Trophoblast cell (in vitro differentiated cells and primary cell): ENCODE data around the gene S100PBP.
"Not testable (repeated sequence)": the region's sequence is repeated elsewhere in the genome, so short reads cannot be mapped to it uniquely, and the experiment has no call there.

Experiments
- DNase-seq, 2 donors: peaks; one replicate each; pipeline ENCODE4 v3.0.0-alpha.2; 2016
- H2AFZ ChIP-seq: 2 replicates; pipeline ENCODE4 v1.6.1; 2013; ENCODE audit warnings: low read length, moderate library complexity, mild to moderate bottlenecking; ENCODE audit not compliant: insufficient read depth, poor library complexity
- H2AK5ac ChIP-seq: 2 replicates; pipeline ENCODE4 v1.6.1; 2013; ENCODE audit warnings: mild to moderate bottlenecking, low read length
- H2BK120ac ChIP-seq: 2 replicates; pipeline ENCODE4 v1.6.1; 2013; ENCODE audit warnings: low read length, mild to moderate bottlenecking, moderate library complexity; ENCODE audit not compliant: insufficient read depth, poor library complexity
- H2BK12ac ChIP-seq: 2 replicates; pipeline ENCODE4 v1.6.1; 2013; ENCODE audit warnings: mild to moderate bottlenecking, low read length, moderate library complexity
- H2BK5ac ChIP-seq: 2 replicates; pipeline ENCODE4 v1.6.1; 2013; ENCODE audit warnings: low read length, low read depth, moderate library complexity, mild to moderate bottlenecking; ENCODE audit not compliant: poor library complexity
- H3K14ac ChIP-seq: 2 replicates; pipeline ENCODE4 v1.6.1; 2013; ENCODE audit warnings: mild to moderate bottlenecking, low read length
- H3K18ac ChIP-seq: 2 replicates; pipeline ENCODE4 v1.6.1; 2013; ENCODE audit warnings: mild to moderate bottlenecking, low read length
- H3K23ac ChIP-seq: 2 replicates; pipeline ENCODE4 v1.6.1; 2013; ENCODE audit warnings: low read length
- H3K27ac ChIP-seq: 2 replicates; pipeline ENCODE4 v1.5.1; 2013; ENCODE audit warnings: low read depth, mild to moderate bottlenecking, inconsistent platforms, low read length, moderate library complexity
- H3K27me3 ChIP-seq: 2 replicates; pipeline ENCODE4 v1.6.1; 2013; ENCODE audit warnings: inconsistent platforms, mild to moderate bottlenecking, low read length, moderate library complexity; ENCODE audit not compliant: insufficient read depth
- H3K36me3 ChIP-seq, 2 experiments: 1 replicate in 1 of 2; 2 replicates in 1 of 2; pipeline ENCODE4 v1.6.1; 2013; ENCODE audit warnings: low read length in 2 of 2, mild to moderate bottlenecking in 2 of 2, moderate library complexity in 1 of 2; ENCODE audit not compliant: insufficient read depth in 2 of 2, control insufficient read depth in 1 of 2
- H3K4ac ChIP-seq: 2 replicates; pipeline ENCODE4 v1.6.1; 2013; ENCODE audit warnings: low read depth, mild to moderate bottlenecking, low read length, moderate library complexity
- H3K4me1 ChIP-seq, 2 experiments: 1 replicate in 1 of 2; 2 replicates in 1 of 2; pipeline ENCODE4 v1.6.1; 2013; ENCODE audit warnings: low read length in 2 of 2, mild to moderate bottlenecking in 2 of 2, moderate library complexity in 1 of 2; ENCODE audit not compliant: insufficient read depth in 2 of 2, control insufficient read depth in 1 of 2
- H3K4me2 ChIP-seq: 2 replicates; pipeline ENCODE4 v1.6.1; 2013; ENCODE audit warnings: inconsistent platforms, mild to moderate bottlenecking, low read length, moderate library complexity
- H3K4me3 ChIP-seq: 2 replicates; pipeline ENCODE4 v1.5.1; 2013; ENCODE audit warnings: mild to moderate bottlenecking, low read depth, low read length, inconsistent platforms
- H3K79me1 ChIP-seq: one replicate; pipeline ENCODE4 v1.6.1; 2013; ENCODE audit warnings: low read length
- H3K79me2 ChIP-seq: 2 replicates; pipeline ENCODE4 v1.6.1; 2013; ENCODE audit warnings: low read length, mild to moderate bottlenecking; ENCODE audit not compliant: control insufficient read depth, insufficient read depth, poor library complexity
- H3K9ac ChIP-seq: 2 replicates; pipeline ENCODE4 v1.6.1; 2013; ENCODE audit warnings: mild to moderate bottlenecking, low read length
- H3K9me3 ChIP-seq: 2 replicates; pipeline ENCODE4 v1.6.1; 2013; ENCODE audit warnings: low read depth, mild to moderate bottlenecking, control low read depth, inconsistent platforms, low read length; ENCODE audit not compliant: insufficient read depth
- H4K12ac ChIP-seq: 2 replicates; pipeline ENCODE4 v1.6.1; 2013; ENCODE audit warnings: low read depth, mild to moderate bottlenecking, low read length, moderate library complexity
- H4K8ac ChIP-seq: 2 replicates; pipeline ENCODE4 v1.6.1; 2013; ENCODE audit warnings: low read depth, mild to moderate bottlenecking, low read length, moderate library complexity
- H4K91ac ChIP-seq: one replicate; pipeline ENCODE4 v1.6.1; 2013; ENCODE audit warnings: low read depth, mild to moderate bottlenecking, low read length, moderate library complexity
- WGBS: extraction: QIAGEN DNeasy Blood & Tissue Kit; methylation state at CpG from one replicate; pipeline ENCODE4 v1.1.7; 2013; ENCODE audit warnings: missing lambda C conversion rate; ENCODE audit not compliant: insufficient read length, insufficient coverage; ENCODE audit errors: extremely low coverage; 5-methylcytosine and 5-hydroxymethylcytosine counted together

Gene S100PBP

DNA sequence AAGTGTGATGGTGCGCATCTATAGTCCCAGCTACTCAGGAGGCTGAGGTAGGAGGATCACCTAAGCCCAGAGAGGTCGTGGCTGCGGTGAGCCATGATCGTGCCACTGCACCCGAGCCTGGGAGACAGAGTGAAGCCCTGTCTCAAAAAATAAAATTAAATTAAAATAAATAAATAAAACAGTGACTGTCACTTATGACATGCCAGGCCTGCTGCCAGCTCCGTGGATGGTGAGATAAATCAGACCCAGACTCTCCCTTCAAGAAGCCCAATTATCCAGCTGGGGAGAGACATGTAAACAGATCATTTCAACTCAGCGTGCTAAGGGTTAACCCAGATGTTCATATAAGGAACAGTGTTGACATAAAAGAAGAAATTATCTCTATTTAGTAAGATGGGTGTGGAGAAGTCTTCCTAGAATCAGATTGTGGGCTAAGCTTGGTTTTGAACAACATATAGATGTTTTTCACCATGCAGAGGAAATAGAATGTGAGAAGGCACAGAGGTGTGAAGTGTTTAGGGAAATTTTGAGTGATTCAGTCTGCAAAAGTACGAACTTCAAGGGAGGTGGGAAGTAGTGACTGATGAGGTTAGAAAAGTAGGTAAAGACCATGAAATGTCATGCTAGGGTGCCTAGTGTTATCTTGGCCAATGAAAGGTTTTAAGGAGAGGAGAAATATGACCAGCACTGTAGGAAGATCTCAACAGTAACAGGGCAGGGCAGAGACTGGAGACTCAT is 18.6 kb upstream of the S100PBP start:
- no peak overlapping the region for H2BK5ac ChIP-seq
- no peak overlapping the region for H3K14ac ChIP-seq
- H2AFZ ChIP-seq: no peak overlapping the region
- H2BK120ac ChIP-seq: no peak overlapping the region
- H4K91ac ChIP-seq: no peak overlapping the region
- H4K12ac ChIP-seq: no peak overlapping the region
- DNase-seq: no peak
- no peaks in the 10 kb centered on the region for H3K27me3 ChIP-seq
- no CpG with 5 or more reads among the region's 8 CpGs for WGBS
- H2BK12ac ChIP-seq: no peak overlapping the region
- H3K18ac ChIP-seq: no peak overlapping the region
- no peak overlapping the region for H4K8ac ChIP-seq
- H3K9ac ChIP-seq: no peak overlapping the region
- H3K36me3 ChIP-seq: peaks cover 26 to 29% of the 10 kb centered on the region in 2 experiments
- H3K4me3 ChIP-seq: no peak overlapping the region
- no peak overlapping the region for H3K4me2 ChIP-seq
- H3K9me3 ChIP-seq: no peaks in the 10 kb centered on the region
- H3K27ac ChIP-seq: no peak overlapping the region
- H3K4ac ChIP-seq: no peak overlapping the region
- peaks cover 2% of the 10 kb centered on the region for H3K79me1 ChIP-seq
- H3K79me2 ChIP-seq: no peaks in the 10 kb centered on the region
- H3K4me1 ChIP-seq: no peaks in the 10 kb centered on the region
- no peak overlapping the region for H2AK5ac ChIP-seq
- H3K23ac ChIP-seq: no peak overlapping the region

DNA sequence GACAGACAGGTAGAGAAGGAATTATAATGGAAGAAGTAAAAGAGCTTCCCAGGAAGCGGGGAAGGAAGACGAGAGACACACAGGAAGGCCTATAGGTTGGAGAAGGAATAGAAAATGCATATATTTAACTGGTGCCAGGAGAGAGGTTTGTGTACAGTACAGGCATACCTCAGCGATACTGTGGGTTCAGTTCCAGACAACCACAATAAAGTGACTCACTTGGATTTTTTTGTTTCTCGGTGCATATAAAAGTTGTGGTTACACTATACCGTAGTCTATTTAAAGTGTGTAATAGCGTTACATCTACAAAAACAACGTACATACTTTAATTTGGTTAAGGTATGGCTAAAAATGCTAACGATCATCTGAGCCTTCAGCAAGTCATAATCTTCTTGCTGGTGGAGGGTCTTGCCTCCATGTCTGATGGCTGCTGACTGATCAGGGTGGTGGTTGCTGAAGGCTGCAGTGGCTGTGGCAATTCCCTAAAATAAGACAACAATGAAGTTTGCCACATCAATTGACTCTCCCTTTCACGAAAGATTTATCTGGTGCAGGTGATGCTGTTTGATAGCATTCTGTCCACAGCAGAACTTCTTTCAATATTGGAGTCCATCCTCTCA is 16.2 kb upstream of the S100PBP start:
- H3K14ac ChIP-seq: no peak overlapping the region
- no peak overlapping the region for H3K4ac ChIP-seq
- no peak overlapping the region for H2BK5ac ChIP-seq
- no peak overlapping the region for H3K9ac ChIP-seq
- peaks cover 29 to 35% of the 10 kb centered on the region in 2 experiments for H3K36me3 ChIP-seq
- no peaks in the 10 kb centered on the region for H3K9me3 ChIP-seq
- no peak overlapping the region for H3K4me3 ChIP-seq
- no peaks in the 10 kb centered on the region for H3K27me3 ChIP-seq
- no peak overlapping the region for H2AK5ac ChIP-seq
- no peaks in the 10 kb centered on the region for H3K79me2 ChIP-seq
- no CpG with 5 or more reads among the region's 9 CpGs for WGBS
- H3K4me2 ChIP-seq: no peak overlapping the region
- no peak for DNase-seq
- no peak overlapping the region for H4K12ac ChIP-seq
- H4K91ac ChIP-seq: no peak overlapping the region
- H3K23ac ChIP-seq: no peak overlapping the region
- H3K18ac ChIP-seq: no peak overlapping the region
- no peak overlapping the region for H4K8ac ChIP-seq
- H2BK120ac ChIP-seq: no peak overlapping the region
- no peak overlapping the region for H3K27ac ChIP-seq
- no peak overlapping the region for H2BK12ac ChIP-seq
- no peaks in the 10 kb centered on the region for H3K4me1 ChIP-seq
- H2AFZ ChIP-seq: no peak overlapping the region
- H3K79me1 ChIP-seq: peaks cover 2% of the 10 kb centered on the region

DNA sequence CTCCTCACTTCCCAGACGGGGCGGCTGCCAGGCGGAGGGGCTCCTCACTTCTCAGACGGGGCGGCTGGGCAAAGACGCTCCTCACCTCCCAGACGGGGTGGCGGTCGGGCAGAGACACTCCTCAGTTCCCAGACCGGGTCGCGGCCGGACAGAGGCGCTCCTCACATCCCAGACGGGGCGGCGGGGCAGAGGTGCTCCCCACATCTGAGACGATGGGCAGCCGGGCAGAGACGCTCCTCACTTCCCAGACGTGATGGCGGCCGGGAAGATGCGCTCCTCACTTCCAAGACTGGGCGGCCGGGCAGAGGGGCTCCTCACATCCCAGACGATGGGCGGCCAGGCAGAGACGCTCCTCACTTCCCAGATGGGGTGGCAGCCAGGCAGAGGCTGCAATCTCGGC is 13.0 kb upstream of the S100PBP start:
- not testable (repeated sequence) for H3K9me3 ChIP-seq, H4K91ac ChIP-seq, H3K14ac ChIP-seq, DNase-seq, H2BK12ac ChIP-seq, H4K8ac ChIP-seq, H3K79me1 ChIP-seq, H3K4me2 ChIP-seq, H2AK5ac ChIP-seq, H2BK120ac ChIP-seq, H3K4me1 ChIP-seq, H3K27ac ChIP-seq, H3K4me3 ChIP-seq, H3K18ac ChIP-seq, H3K23ac ChIP-seq, H3K27me3 ChIP-seq, H4K12ac ChIP-seq, H2AFZ ChIP-seq, H3K4ac ChIP-seq, H2BK5ac ChIP-seq, H3K9ac ChIP-seq, H3K79me2 ChIP-seq
- no CpG with 5 or more reads among the region's 30 CpGs for WGBS
- H3K36me3 ChIP-seq: peaks cover 24 to 28% of the 10 kb centered on the region in 2 experiments

DNA sequence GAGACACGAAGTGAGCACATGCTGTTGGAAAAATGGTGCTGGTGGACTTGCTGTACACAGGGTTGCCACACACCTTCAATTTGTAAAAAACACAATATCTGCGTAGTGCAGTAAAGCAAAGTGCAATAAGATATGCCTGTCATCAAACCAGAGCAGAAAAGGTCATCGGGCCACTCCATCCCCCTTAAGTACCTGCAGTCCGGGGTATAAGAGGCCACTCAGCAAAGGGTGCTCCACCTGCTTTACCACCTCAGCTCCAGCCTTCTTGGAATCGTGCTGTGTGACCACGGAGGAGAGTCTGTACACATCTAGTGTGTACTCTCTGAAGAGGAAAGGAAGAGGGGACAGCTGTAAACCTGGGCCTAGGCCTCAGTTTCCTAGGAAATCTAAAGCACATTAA is 11.2 kb upstream of the S100PBP start:
- Histone ChIP-seq H3K9ac (no peak overlapping the region), H4K91ac (no peak overlapping the region), H3K18ac (no peak overlapping the region), H3K4me2 (no peak overlapping the region), H3K27ac (no peak overlapping the region), H3K9me3 (no peaks in the 10 kb centered on the region), H2BK12ac (no peak overlapping the region), H2AFZ (no peak overlapping the region), H3K14ac (no peak overlapping the region), H3K36me3 (peaks cover 22 to 37% of the 10 kb centered on the region in 2 experiments), H3K79me1 (no peaks in the 10 kb centered on the region), H3K4me1 (peaks cover 0 to 3% of the 10 kb centered on the region in 2 experiments), H3K23ac (no peak overlapping the region), H3K27me3 (no peaks in the 10 kb centered on the region), H4K8ac (no peak overlapping the region), H4K12ac (no peak overlapping the region), H3K4ac (no peak overlapping the region), H2AK5ac (no peak overlapping the region), H2BK120ac (no peak overlapping the region), H3K4me3 (no peak overlapping the region), H3K79me2 (no peaks in the 10 kb centered on the region), H2BK5ac (no peak overlapping the region)
- WGBS: no CpG with 5 or more reads among the region's 6 CpGs
- no peak for DNase-seq
